Umbilical cord (tissue), 2 donors: ENCODE measurements around the gene SYNGR4. TPM values are rescaled to one million over a fixed set of nuclear protein-coding genes. Genes with fewer than 3 reads are reported as not detected.

Experiments used
- DNase-seq: peaks from one replicate; pipeline ENCODE4 v3.0.0-alpha.2; 2015; ENCODE audit warnings: low spot score
- total RNA-seq: library from RNA; depleted of rRNA; stranded (reverse); fragments of >200 nt; gene quantifications from one replicate; pipeline ENCODE4 v1.2.3, GENCODE V29; 2014; ENCODE audit warnings: low replicate concordance; ENCODE audit not compliant: insufficient read depth

SYNGR4 gene
- total RNA-seq, 1 donor from 2014 or later, result not detected

DNA sequence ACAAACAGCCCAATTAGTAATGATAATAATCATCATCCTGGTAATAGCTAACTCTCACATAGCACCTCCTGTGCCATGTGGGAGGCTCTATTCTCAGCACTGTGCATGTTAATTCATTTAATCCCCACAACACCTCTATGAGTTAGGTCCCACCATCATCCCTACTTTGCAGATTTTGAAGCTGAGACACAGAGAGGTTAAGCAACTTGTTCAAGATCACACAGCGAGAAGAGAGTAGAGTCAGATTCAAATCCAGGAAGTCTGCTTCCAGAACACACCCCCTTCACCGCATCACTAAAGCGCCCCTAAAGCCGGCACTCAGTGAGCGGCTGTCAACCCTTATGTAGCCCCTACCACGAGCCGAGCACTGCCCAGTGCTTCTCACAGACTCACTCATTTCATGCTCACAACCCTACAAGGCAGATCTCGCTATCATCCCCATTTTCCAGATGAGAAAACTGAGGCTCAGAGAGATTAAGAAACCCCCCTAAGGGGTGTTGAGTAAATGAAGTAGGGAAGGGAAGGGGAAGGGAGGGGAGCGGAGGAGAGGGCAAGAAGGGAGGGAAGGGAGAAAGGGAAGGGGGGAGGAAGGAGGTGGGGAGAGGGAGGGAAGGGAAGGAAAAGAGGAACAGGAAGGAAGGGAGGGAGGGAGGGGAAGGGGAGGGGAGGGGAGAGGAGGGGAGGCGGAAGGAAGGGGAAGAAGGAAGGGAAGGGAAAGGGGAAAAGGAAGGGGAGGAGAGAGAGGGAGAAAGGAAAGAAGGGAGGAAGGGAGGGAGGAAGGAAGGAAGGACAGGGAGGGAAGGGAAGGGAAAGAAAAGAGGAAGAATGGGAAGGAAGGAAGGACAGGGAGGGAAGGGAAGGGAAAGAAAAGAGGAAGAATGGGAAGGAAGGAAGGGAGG is 22.4 kb upstream of the SYNGR4 start:
- no peak for DNase-seq

- DNase-seq, result no peak
Measured at GRCh38 chr19:48342414-48342738, 21.8 kb upstream of the SYNGR4 start.

DNA sequence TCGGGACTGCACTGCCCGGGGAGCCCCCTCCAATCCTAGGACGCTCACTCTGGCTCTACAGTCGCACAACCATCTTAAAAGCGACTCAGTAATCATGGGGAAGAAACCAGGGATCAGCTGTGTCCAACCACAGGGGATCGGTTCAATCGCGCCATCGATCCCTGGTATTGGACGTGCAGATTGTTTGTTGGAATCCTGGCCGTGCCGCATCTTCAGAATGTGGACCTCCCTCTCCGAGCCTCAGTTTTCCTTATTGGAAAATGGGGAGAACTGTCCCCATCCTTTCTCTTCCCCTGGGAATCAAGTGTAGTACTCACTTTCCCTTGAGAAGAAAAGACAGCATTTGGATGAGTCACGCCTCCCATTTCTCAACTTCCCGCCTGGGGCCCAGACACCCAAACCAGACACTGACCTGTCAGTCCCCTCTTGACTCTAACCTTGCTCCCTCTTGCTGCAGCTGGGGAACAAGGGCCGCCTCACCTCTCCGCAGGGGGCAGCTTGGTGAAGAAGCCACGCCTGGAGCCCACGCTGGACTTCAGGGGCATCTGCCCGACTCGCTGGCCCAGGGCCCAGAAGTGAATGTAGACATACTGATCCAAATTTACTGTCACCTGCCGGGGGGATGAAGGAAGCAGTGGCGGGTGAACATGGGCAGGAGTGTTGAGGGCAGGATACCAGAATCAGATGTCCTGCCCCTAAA is 21.2 kb upstream of the SYNGR4 start:
- no peak for DNase-seq

DNA sequence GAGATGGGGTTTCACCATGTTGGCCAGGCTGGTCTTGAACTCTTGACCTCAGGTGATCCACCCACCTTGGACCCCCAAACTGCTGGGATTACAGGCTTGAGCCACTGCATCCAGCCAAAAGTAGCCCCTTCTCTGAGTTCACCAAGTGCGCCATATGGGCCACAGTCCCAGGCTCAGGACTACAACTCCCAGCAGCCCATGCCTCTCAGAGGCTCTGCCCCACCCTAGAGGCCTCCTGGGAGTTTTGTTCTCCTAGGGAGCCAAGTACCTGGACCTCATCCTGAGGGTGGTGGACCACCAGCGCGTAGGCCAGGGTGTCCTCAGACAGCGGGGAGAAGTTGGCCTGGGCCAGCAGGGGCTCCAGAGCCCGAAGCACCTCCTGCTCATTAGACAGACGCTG is 19.3 kb upstream of the SYNGR4 start:
- no peak for DNase-seq

GRCh38 chr19:48346191-48346590 is 18.0 kb upstream of the SYNGR4 start:
- DNase-seq, result no peak

- DNase-seq, result no peak
Measured at GRCh38 chr19:48348045-48348444, 16.1 kb upstream of the SYNGR4 start.

DNA sequence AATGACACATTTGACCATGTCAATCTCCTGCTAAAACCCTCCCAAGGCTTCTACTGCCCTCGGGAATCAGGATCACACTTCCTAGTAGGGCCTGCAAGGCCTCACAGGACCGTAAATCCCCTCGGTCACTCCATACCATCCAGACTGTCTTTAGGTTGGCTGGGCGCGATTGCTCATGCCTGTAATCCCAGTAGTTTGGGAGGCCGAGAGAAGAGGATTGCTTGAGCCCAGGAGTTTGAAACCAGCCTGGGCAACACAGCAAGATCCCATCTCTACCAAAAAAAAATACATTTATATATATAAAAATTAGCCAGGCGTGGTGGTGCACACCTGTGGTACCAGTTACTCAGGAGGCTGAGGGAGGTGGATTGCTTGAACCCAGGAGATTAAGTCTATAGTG is 15.4 kb upstream of the SYNGR4 start:
- DNase-seq, result no peak

DNA sequence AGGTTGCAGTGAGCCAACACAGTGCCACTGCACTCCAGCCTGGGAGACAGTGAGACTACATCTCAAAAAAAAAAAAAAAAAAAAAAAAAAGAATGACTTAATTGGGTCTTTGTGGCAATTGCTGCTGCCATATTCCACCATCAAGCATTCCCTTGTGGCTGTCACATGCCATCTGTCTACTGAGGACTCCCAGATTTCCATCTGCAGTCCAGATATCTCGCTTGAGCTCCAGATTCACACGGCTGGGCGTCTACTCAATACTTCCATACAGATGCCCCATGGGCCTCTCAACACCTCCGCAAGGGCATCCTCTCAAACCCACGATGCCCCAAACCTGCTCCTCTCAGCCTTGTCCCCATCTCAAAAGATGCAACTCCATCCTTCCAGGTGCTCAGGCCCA is 13.3 kb upstream of the SYNGR4 start:
- DNase-seq, result no peak

- DNase-seq, result peak; percentile 44
Measured at GRCh38 chr19:48351341-48351752, 12.8 kb upstream of the SYNGR4 start.

GRCh38 chr19:48353677-48354076 is 10.5 kb upstream of the SYNGR4 start:
- no peak for DNase-seq

DNA sequence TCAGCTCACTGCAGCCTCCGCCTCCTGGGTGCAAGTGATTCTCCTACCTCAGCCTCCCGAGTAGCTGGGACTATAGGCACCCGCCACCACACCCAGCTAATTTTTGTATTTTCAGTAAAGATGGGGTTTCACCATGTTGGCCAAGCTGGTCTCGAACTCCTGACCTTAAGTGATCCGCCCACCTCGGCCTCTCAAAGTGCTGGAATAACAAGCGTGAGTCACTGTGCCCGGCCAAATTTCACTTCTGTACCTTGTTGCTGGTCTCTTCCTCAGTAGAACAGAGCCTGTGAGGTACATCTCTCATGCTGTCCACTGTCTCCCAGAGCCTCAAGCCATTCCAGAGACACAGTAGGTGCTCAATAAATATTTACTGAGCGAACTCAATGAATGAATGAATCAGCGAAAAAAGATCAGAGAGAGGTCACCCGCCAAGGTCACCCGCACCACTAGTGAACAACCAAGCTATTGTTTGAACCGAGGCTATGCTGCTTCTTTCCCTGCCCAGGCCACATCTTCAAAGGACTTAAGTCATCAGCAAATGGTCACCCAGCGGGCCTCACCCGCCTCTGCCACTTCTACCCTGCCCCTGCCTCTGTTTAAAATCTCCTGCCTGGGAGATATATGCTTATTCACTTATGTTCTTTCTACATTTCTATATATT is 9.7 kb upstream of the SYNGR4 start:
- DNase-seq, result no peak

DNA sequence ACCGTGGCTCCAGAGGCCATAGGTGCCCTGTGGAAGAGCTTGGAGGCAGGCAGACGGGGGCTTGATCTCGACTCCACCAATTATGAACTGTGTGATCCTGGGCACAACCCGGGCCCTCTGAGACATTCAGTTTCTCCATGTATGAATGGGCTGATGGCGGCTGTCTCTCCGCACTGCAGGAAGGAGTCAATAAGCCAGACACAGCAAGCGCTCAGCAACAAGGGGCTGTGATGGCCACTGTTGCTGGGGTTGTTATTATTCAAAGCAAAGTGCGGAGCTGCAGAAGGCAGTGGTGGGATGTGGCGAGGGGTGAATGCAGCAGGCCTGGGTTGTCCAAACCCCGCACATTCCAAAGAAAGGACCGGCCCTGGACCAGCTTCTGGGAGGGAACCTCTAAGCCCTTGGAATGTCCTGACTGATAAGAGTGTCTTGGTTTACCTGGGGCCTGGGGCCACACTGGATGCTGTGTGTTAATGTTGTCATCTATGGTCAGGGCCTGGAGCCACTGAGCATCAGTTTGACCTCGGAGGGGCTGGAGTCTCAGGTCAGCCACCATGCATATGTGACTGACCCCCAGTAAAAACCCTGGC is 8.7 kb upstream of the SYNGR4 start:
- DNase-seq, result no peak

- DNase-seq, result no peak
Measured at GRCh38 chr19:48359123-48359522, 5.0 kb upstream of the SYNGR4 start.

DNA sequence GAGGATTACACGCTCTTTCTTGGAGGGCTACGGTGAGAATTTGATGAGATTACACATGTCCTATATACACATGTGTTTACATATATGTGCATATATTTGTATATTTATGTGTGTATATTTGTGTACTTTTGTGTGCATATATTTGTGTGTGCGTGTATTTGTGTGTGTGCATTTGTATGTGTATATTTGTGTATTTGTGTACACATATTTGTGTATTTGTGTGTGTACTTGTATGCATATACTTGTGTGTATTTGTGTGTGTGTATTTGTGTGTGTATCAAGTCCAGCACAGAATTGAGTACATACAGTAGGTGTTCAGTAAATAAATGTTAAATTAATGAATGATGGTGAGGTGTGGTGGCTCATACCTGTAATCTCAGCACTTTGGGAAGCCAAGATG is 2.3 kb upstream of the SYNGR4 start:
- DNase-seq, result no peak

GRCh38 chr19:48362716-48363499 is 1.3 kb upstream of the SYNGR4 start:
- peak; percentile 98 for DNase-seq

DNA sequence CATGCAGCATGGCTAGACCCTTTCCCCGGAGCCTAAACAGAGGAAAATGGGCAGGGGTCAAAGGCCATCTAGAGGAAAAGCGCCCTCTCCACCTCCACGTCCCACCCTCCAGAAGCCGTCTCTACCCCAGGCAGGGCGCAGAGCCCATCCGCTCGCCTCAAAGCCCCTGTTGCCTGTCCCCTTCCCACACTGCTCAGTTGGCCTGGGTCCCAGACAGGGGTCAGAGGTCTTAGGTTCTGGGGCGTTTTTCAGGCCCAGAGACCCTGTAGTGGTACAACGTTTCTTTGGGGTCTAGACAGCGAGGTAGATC is 712 bp upstream of the SYNGR4 start:
- no peak for DNase-seq

DNA sequence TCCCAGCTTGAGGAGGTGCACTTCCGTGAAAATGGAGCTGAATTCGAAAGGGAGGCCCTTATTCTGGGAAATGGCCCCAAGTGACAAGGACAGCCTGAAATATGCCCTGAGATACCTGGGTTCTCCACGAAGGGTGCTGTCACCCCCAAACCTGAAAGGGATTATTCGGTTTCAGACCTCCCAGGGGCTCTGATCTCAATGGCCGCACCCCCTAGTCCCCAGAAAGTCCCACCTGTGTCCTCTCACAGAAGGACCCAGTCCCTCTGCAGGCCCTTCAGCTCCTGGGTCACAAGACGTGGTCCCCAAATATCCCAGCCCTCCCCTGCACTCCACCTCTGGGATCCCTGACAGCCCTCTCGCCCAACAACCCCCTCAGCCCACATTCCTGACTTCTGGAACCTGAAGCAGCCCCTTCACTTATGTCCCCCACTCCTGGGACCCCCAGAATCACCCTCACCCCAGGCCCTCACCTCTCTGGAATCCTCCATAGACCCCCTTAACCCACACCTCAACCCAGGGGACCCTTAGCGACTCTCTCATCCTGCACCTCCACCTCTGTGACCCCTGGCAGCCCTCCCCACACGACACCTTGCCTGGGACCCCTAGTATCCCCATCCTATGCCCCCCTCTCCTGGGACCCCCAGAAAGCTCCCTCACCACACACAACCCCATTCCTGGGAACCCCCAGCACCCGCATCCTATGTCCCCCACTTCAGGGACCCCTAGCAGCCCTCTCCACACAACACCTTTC is 606 bp downstream of the SYNGR4 start:
- no peak for DNase-seq

- DNase-seq, result no peak
Measured at GRCh38 chr19:48365602-48366001, 1.4 kb downstream of the SYNGR4 start.

- no peak for DNase-seq
Measured at GRCh38 chr19:48367855-48368254, 3.7 kb downstream of the SYNGR4 start.

- DNase-seq, result no peak
Measured at GRCh38 chr19:48368936-48369335, 4.8 kb downstream of the SYNGR4 start.

DNA sequence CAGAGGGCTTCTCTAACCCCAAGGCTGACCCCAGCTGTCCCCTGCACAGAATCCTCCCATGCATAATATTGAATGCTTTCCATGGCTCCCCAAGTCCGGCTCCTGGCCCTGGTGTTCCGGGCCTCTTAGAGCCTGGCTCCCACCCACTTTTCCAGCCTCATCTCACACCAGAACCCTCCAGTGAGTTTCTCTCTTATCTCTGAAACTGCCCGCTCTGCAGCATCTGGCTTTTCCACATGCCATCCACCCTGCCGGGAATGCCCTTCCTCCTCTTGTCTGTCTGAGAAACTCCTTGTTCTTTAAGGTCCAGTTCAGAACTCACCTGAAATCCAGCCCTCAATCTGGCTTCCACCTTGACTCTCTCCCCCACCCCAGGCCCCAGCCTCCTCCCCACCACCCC is 6.8 kb downstream of the SYNGR4 start:
- peak; percentile 58 for DNase-seq
